Chondrocyte (in vitro differentiated cells): ENCODE data around the gene C1orf185. TPM values are rescaled to one million over a fixed set of nuclear protein-coding genes. Genes with fewer than 3 reads are reported as not detected.
A peak's percentile ranks its signal among the peaks of the same experiment; 100 is the strongest.

Experiments used
- DNase-seq: peaks from one replicate; pipeline ENCODE4 v3.0.0; 2021; ENCODE audit warnings: mixed read lengths, low spot score
- H3K27ac Mint-ChIP-seq: one replicate; pipeline ENCODE4 v1.8.0; 2021; ENCODE audit warnings: mild to moderate bottlenecking, moderate library complexity, mixed read lengths; ENCODE audit not compliant: unreplicated experiment
- H3K27me3 Mint-ChIP-seq: 2 replicates; pipeline ENCODE4 v1.8.0; 2021; ENCODE audit warnings: low read depth, mixed read lengths
- H3K36me3 Mint-ChIP-seq: 2 replicates; pipeline ENCODE4 v1.8.0; 2021; ENCODE audit warnings: low read depth, mixed read lengths
- H3K4me1 Mint-ChIP-seq: 2 replicates; pipeline ENCODE4 v1.8.0; 2021; ENCODE audit warnings: low read depth, mild to moderate bottlenecking, mixed read lengths
- H3K4me3 Mint-ChIP-seq: one replicate; pipeline ENCODE4 v1.8.0; 2021; ENCODE audit warnings: mild to moderate bottlenecking, moderate library complexity, mixed read lengths; ENCODE audit not compliant: unreplicated experiment
- H3K9me3 Mint-ChIP-seq: 2 replicates; pipeline ENCODE4 v1.8.0; 2021; ENCODE audit warnings: low read depth, mixed read lengths
- long read RNA-seq: library from polyadenylated mRNA; stranded (forward); transcript quantifications from one replicate; pipeline ENCODE4 v2.0.0, GENCODE V29; 2021
- total RNA-seq: library from RNA; stranded (reverse); gene quantifications from 3 replicates; pipeline ENCODE4 v1.2.1, GENCODE V29; 2021
- TF ChIP-seq, protein P1 (sequence below): fragments of 200-600 bp; sonication (generic); IDR thresholded peaks from 2 replicates; pipeline ENCODE4 v1.5.0; 2021; ENCODE audit warnings: antibody characterized with exemption, mild to moderate bottlenecking, moderate library complexity

Gene C1orf185
- not detected in 3 replicates for total RNA-seq
- long read RNA-seq, result 0 reads

DNA sequence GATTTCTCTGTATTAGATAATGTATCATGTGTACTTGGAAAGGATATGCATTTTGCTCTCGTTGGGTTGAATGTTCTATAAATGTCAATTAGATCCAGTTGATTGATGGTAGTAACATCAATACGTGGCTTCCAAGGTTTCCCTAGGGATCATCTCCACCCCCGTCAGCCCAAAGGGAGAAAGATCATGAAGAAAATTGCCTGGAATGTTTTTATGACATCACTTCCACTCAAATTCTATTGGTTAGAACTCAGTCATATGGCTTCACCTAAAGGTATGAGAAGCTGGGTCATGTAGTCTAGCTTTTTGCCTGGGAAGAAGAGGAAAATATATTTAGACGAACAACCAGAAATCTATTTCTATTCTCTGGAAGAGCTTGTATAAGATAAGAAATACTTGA is at the start of gene C1orf185:
Gene C1orf185, plus strand, starts transcription at position 253 of the 400 bp plus-strand sequence. Its CDS starts 6 bp downstream, at position 259.
- no peaks in the 10 kb centered on the region for H3K9me3 Mint-ChIP-seq

DNA sequence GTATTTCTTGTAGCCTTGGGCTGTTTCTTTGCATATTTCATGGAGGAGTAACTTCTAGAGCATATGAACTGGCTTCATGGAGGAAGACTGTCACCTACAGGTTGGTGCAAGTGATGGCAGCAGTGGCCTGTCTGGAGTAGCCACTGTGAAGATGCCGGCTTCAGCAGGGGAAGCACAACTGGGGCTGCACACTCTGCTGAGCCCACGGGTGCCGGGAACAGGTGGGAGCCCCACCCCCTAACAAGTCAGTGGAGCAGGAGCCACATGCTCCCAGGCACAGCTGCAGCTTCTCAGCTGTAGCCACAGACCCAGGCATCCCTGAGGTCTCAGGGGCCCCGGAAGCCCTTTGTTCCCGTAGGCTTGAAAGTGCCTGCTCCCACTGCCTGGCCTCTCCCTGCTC is 43.2 kb upstream of the C1orf185 start:
- no peak overlapping the region for H3K27ac Mint-ChIP-seq
- H3K27me3 Mint-ChIP-seq, result peaks cover 3% of the 10 kb centered on the region
- TF ChIP-seq, protein P1, sequence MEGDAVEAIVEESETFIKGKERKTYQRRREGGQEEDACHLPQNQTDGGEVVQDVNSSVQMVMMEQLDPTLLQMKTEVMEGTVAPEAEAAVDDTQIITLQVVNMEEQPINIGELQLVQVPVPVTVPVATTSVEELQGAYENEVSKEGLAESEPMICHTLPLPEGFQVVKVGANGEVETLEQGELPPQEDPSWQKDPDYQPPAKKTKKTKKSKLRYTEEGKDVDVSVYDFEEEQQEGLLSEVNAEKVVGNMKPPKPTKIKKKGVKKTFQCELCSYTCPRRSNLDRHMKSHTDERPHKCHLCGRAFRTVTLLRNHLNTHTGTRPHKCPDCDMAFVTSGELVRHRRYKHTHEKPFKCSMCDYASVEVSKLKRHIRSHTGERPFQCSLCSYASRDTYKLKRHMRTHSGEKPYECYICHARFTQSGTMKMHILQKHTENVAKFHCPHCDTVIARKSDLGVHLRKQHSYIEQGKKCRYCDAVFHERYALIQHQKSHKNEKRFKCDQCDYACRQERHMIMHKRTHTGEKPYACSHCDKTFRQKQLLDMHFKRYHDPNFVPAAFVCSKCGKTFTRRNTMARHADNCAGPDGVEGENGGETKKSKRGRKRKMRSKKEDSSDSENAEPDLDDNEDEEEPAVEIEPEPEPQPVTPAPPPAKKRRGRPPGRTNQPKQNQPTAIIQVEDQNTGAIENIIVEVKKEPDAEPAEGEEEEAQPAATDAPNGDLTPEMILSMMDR, result peak; percentile 64
- H3K4me3 Mint-ChIP-seq, result no peak overlapping the region
- H3K36me3 Mint-ChIP-seq, result peaks cover 2% of the 10 kb centered on the region
- H3K9me3 Mint-ChIP-seq, result peaks cover 18% of the 10 kb centered on the region
- peaks cover 25% of the 10 kb centered on the region for H3K4me1 Mint-ChIP-seq
- no peak for DNase-seq

More for the DNA sequence above, at the start of gene C1orf185:
- H3K4me1 Mint-ChIP-seq, result no peaks in the 10 kb centered on the region
- peaks cover 28% of the 10 kb centered on the region for H3K27me3 Mint-ChIP-seq
- H3K36me3 Mint-ChIP-seq, result no peaks in the 10 kb centered on the region
- no peak within 1 kb of the TSS for H3K27ac Mint-ChIP-seq
- TF ChIP-seq, protein P1, result no peak
- DNase-seq, result no peak
- no peak within 1 kb of the TSS for H3K4me3 Mint-ChIP-seq

DNA sequence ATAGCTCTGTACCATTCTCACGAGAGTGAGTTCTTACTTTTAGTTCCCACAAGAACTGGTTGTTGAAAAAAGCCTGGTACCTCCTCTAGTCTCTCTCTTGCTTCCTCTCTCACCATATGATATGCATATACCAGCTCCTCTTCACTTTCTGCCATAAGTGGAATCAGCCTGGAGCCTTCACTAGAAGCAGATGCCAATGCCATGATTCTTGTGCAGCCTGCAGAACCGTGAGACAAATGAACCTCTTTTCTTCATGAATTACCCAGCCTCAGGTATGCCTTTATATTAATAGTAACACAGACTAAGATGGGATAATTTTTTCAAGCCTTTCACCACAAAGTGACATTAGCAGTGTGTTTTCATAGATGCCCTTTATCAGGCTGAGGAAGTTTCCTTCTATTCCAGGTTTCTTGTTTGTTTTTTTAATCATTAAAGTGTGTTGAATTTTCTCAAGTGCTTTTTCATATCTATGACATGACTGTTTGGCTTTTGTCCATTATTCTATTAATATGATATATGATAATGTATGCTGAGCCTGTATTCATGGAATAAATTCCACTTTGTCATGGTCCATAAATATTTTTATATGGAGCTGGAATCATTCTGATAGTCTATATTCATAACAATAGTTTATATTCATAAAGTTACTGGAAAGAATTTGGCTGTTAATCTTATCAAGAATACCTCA is 40.7 kb upstream of the C1orf185 start:
- H3K27me3 Mint-ChIP-seq, result peaks cover 3% of the 10 kb centered on the region
- no peak overlapping the region for H3K27ac Mint-ChIP-seq
- peaks cover 16% of the 10 kb centered on the region for H3K9me3 Mint-ChIP-seq
- TF ChIP-seq, protein P1, result no peak
- peaks cover 25% of the 10 kb centered on the region for H3K4me1 Mint-ChIP-seq
- DNase-seq, result no peak
- H3K4me3 Mint-ChIP-seq, result no peak overlapping the region
- H3K36me3 Mint-ChIP-seq, result peaks cover 2% of the 10 kb centered on the region

DNA sequence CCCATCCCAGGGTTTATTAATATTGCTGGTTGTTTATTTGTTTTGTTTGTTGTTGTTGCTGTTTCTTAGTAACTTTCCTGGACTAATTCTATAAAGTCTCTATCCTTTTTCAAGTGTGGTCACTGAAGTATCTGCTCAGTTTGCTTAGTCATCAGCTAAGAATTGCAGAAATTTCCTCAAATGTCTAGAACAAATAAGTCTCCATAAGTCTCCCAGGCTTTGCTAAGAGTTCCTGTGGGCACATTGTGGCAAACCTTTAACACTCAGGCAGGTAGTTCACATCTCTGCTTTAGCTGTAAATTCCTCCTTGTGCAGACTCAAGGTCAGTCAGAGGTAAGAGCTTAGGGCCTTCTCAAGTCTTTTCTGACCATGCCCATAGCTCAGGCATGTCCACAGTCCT is 38.9 kb upstream of the C1orf185 start:
- Mint-ChIP-seq H3K4me3 (no peak overlapping the region), H3K27ac (peak overlapping the region; percentile 93), H3K36me3 (peaks cover 2% of the 10 kb centered on the region), H3K9me3 (peaks cover 3% of the 10 kb centered on the region), H3K4me1 (peaks cover 25% of the 10 kb centered on the region), H3K27me3 (peaks cover 2% of the 10 kb centered on the region)
- no peak for DNase-seq
- TF ChIP-seq, protein P1, result no peak

DNA sequence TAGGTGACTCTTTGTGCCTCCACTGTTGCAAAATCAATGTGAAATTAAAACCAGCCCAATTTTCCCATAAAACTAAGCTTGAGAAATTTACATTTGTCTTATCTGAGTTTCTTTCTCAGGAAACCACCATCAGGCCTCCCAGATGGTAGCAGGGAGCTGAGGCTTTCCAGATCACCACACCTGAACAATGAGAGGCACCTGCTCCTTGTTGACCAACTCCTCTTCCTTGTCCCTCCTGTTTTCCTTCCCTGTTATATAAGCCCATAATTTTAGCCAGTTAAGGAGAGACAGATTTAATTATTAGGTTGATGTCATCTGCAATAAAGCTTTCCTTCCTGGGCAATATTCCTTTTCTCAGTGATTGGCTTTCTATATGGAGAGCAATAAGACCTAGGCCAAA is 32.0 kb upstream of the C1orf185 start:
- no peak for DNase-seq
- no peak overlapping the region for H3K4me3 Mint-ChIP-seq
- H3K4me1 Mint-ChIP-seq, result no peaks in the 10 kb centered on the region
- TF ChIP-seq, protein P1, result no peak
- H3K36me3 Mint-ChIP-seq, result no peaks in the 10 kb centered on the region
- no peak overlapping the region for H3K27ac Mint-ChIP-seq
- H3K9me3 Mint-ChIP-seq, result no peaks in the 10 kb centered on the region
- peaks cover 21% of the 10 kb centered on the region for H3K27me3 Mint-ChIP-seq
